WERI-Rb-1 (cell line): ENCODE data around the gene PEMT.

ENCODE experiments used
- DNase-seq: peaks from one replicate; pipeline ENCODE4 v3.0.0-alpha.2; 2020
- H3K27ac ChIP-seq: fragments of 250-450 bp; sonication (Bioruptor Pico); 2 replicates; pipeline ENCODE4 v1.5.1; 2020; ENCODE audit warnings: mild to moderate bottlenecking, moderate library complexity
- H3K27me3 ChIP-seq: fragments of 250-450 bp; sonication (Bioruptor Pico); 2 replicates; pipeline ENCODE4 v1.5.1; 2021; ENCODE audit warnings: mild to moderate bottlenecking, low read depth, moderate library complexity; ENCODE audit not compliant: insufficient read depth, severe bottlenecking
- H3K36me3 ChIP-seq: fragments of 250-450 bp; sonication (Bioruptor Pico); 2 replicates; pipeline ENCODE4 v1.5.1; 2020; ENCODE audit warnings: mild to moderate bottlenecking, moderate library complexity
- H3K4me3 ChIP-seq: 2 replicates; pipeline ENCODE4 v1.5.1; 2011; ENCODE audit warnings: low read depth, mild to moderate bottlenecking, control low read depth, low read length
- H3K9me3 ChIP-seq: fragments of 250-450 bp; sonication (Bioruptor Pico); 2 replicates; pipeline ENCODE4 v1.5.1; 2021; ENCODE audit warnings: mild to moderate bottlenecking, moderate library complexity; ENCODE audit not compliant: severe bottlenecking
- CTCF ChIP-seq: IDR thresholded peaks from 2 replicates; pipeline ENCODE4 v1.5.1; 2011; ENCODE audit warnings: low read depth, mild to moderate bottlenecking, control low read depth, inconsistent platforms, low read length

The PEMT gene

DNA sequence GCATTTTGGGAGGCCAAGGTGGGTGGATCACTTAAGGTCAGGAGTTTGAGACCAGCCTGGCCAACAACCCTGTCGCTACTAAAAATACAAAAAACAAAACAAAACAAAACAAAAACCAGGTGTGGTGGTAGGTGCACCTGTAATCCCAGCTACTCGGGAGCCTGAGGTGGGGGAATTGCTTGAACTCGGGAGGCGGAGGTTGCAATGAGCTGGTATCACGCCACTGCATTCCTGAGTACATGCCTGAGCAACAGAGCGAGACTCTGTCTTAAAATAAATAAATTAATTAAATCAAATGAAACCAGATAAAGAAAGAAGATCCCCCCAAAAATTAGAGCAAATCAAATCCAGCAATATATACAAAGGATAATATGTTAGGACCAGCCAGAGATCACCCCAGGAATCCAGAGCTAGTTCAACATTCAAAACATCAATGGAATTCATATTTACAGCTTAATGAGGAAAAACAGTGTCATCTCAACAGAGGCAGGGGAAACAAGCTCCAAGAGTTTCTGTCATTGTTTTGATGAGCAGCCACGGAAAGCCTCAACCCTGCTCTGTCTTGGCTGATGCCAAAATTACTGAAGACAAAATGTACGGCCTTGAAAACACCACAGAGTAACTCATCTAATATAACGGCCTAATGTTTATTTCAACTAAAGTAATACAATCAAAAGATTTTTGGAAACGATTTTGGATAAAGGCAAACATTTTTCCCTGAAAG is 3.7 kb downstream of the PEMT start:
- Histone ChIP-seq H3K9me3 (no peaks in the 10 kb centered on the region), H3K27ac (no peak overlapping the region), H3K27me3 (no peaks in the 10 kb centered on the region), H3K36me3 (no peaks in the 10 kb centered on the region), H3K4me3 (no peak overlapping the region)
- no peak for TF ChIP-seq CTCF
- DNase-seq = no peak

DNA sequence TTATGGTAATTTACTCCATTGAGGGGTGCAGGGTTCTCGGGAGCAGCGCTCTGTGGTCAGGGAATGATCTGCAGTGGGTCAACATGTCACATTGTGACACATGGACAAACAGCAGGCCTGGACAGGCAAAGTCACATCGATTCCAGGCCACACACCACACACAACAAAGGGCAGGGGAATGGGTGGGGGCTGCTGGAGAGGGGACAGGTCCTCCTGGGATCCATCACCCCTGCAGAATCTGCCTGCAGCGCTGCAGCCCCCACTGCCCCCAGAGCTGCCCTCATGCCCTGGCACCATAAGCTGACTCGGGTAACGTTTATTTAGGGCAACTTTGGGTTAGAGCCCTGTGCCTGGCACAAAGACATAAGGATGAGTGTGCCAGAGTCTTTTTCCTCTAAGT is 9.1 kb downstream of the PEMT start:
- H3K9me3 ChIP-seq = no peaks in the 10 kb centered on the region
- H3K4me3 ChIP-seq = no peak overlapping the region
- peak overlapping the region; percentile 87; the same call in 1 of the 2 replicates for H3K27ac ChIP-seq
- no peak for TF ChIP-seq CTCF
- H3K36me3 ChIP-seq = no peaks in the 10 kb centered on the region
- DNase-seq = no peak
- H3K27me3 ChIP-seq = no peaks in the 10 kb centered on the region

GRCh38 chr17:17581509-17581908 is 10.0 kb downstream of the PEMT start:
- Histone ChIP-seq H3K36me3 (peaks cover 2% of the 10 kb centered on the region; the same call in 1 of the 2 replicates), H3K4me3 (no peak overlapping the region), H3K27ac (peak overlapping the region; percentile 87), H3K9me3 (no peaks in the 10 kb centered on the region), H3K27me3 (no peaks in the 10 kb centered on the region)
- DNase-seq = peak; percentile 55
- no peak for TF ChIP-seq CTCF

- H3K36me3 ChIP-seq = peaks cover 7% of the 10 kb centered on the region
- TF ChIP-seq CTCF = no peak
- H3K4me3 ChIP-seq = no peak overlapping the region
- H3K27me3 ChIP-seq = no peaks in the 10 kb centered on the region
- no peaks in the 10 kb centered on the region for H3K9me3 ChIP-seq
- H3K27ac ChIP-seq = peak overlapping the region; percentile 87
- DNase-seq = peak; percentile 76
Measured at GRCh38 chr17:17580662-17581470, 10.6 kb downstream of the PEMT start.

- no peaks in the 10 kb centered on the region for H3K27me3 ChIP-seq
- DNase-seq = no peak
- no peak overlapping the region for H3K4me3 ChIP-seq
- no peak for TF ChIP-seq CTCF
- H3K27ac ChIP-seq = peak overlapping the region; percentile 87
- peaks cover 8% of the 10 kb centered on the region for H3K36me3 ChIP-seq
- H3K9me3 ChIP-seq = no peaks in the 10 kb centered on the region
Measured at GRCh38 chr17:17579691-17580090, 11.8 kb downstream of the PEMT start.
